Body of pancreas (tissue), 4 donors: ENCODE data around the gene NT5DC3. TPM values are rescaled to one million over a fixed set of nuclear protein-coding genes. Genes with fewer than 3 reads are reported as not detected.
A peak's percentile ranks its signal among the peaks of the same experiment; 100 is the strongest.

Source experiments
- ATAC-seq: fragments of 150-250 bp; one replicate; pipeline ENCODE4 v1.9.1; 2016
- DNase-seq, 4 donors: peaks; one replicate each; pipeline ENCODE4 v3.0.0-alpha.2; 2019
- H3K27ac ChIP-seq, 4 donors: fragments of 200-600 bp; sonication (generic); 1 replicate in 3 of 4; 2 replicates in 1 of 4; pipeline versions ENCODE4 v1.5.1 to v1.6.1; 2016 to 2019; ENCODE audit warnings: mild to moderate bottlenecking in 1 of 4, mixed read lengths in 1 of 4, moderate library complexity in 1 of 4
- H3K27me3 ChIP-seq, 2 donors: fragments of 200-600 bp; sonication (generic); one replicate each; pipeline ENCODE4 v1.6.0; 2016; ENCODE audit warnings: mild to moderate bottlenecking in 1 of 2
- H3K36me3 ChIP-seq, 2 donors: fragments of 200-600 bp; sonication (generic); replicated peaks in 1 of 2; 2 replicates each; pipeline ENCODE4 v1.5.1; 2016; ENCODE audit warnings: low read depth in 2 of 2; ENCODE audit not compliant: insufficient read depth in 1 of 2
- H3K4me1 ChIP-seq: fragments of 200-600 bp; sonication (generic); one replicate; pipeline ENCODE4 v1.6.0; 2016
- H3K4me3 ChIP-seq, 2 donors: fragments of 200-600 bp; sonication (generic); 1 replicate in 1 of 2; 2 replicates in 1 of 2; pipeline ENCODE4 v1.5.1; 2016 to 2019
- H3K9me3 ChIP-seq, 3 donors: fragments of 200-600 bp; sonication (generic); 1 replicate in 2 of 3; 2 replicates in 1 of 3; pipeline ENCODE4 v1.5.1; 2016
- POLR2A ChIP-seq, 3 donors: fragments of 450-650 bp; IDR thresholded peaks; one replicate each; pipeline ENCODE4 v1.6.1; 2016; ENCODE audit warnings: antibody characterized with exemption in 3 of 3, mild to moderate bottlenecking in 2 of 3
- WGBS, 2 donors: methylation state at CpG; one replicate each; pipeline ENCODE4 v1.1.5; 2017; 5-methylcytosine and 5-hydroxymethylcytosine counted together
- intact Hi-C: fragments of 100-400 bp; cut with DNase I; formaldehyde crosslinking; loops from one replicate; pipeline ENCODE4 v1.15.1; 2023
- total RNA-seq, 2 donors: library from RNA; depleted of rRNA; stranded (reverse); fragments of >200 nt; gene quantifications; one replicate each; pipeline ENCODE4 v1.1.0, GENCODE V29; 2016
- TF ChIP-seq, protein P1 (sequence below), 7 experiments: fragments of 450-650 bp in 4 of 7; fragments of 200-600 bp in 3 of 7; sonication (generic) in 3 of 7; IDR thresholded peaks; one replicate each; pipeline ENCODE4 v1.5.1; 2016 to 2019; ENCODE audit warnings: antibody characterized with exemption in 7 of 7

NT5DC3 gene
- total RNA-seq, 2 donors from 2014 or later, result 5.2 to 14.5 TPM

GRCh38 chr12:103779410-103780092, 61.5 kb downstream of the NT5DC3 start:
- no peak for DNase-seq
- Histone ChIP-seq H3K4me3 (no peak overlapping the region), H3K4me1 (peaks cover 16% of the 10 kb centered on the region), H3K9me3 (no peaks in the 10 kb centered on the region), H3K27me3 (no peaks in the 10 kb centered on the region), H3K36me3 (peaks cover 0 to 5% of the 10 kb centered on the region in 2 donors), H3K27ac (no peak overlapping the region)
- TF ChIP-seq POLR2A (IDR thresholded peaks at IDR 0.05), result no peak
- TF ChIP-seq, protein P1, sequence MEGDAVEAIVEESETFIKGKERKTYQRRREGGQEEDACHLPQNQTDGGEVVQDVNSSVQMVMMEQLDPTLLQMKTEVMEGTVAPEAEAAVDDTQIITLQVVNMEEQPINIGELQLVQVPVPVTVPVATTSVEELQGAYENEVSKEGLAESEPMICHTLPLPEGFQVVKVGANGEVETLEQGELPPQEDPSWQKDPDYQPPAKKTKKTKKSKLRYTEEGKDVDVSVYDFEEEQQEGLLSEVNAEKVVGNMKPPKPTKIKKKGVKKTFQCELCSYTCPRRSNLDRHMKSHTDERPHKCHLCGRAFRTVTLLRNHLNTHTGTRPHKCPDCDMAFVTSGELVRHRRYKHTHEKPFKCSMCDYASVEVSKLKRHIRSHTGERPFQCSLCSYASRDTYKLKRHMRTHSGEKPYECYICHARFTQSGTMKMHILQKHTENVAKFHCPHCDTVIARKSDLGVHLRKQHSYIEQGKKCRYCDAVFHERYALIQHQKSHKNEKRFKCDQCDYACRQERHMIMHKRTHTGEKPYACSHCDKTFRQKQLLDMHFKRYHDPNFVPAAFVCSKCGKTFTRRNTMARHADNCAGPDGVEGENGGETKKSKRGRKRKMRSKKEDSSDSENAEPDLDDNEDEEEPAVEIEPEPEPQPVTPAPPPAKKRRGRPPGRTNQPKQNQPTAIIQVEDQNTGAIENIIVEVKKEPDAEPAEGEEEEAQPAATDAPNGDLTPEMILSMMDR (IDR thresholded peaks at IDR 0.05), result no peak
- intact Hi-C loops, result loop anchor here (10.0 kb wide), 1 partner anchor 85 kb away; no protein-coding TSS in a partner anchor
- no peak for ATAC-seq
- 85 to 88% methylated on average over 7 of the region's 7 CpGs for WGBS, 2 donors

GRCh38 chr12:103778781-103779180, 62.3 kb downstream of the NT5DC3 start:
- no peak for ATAC-seq
- no peak for TF ChIP-seq POLR2A (IDR thresholded peaks at IDR 0.05)
- TF ChIP-seq, protein P1 (IDR thresholded peaks at IDR 0.05), result no peak
- DNase-seq, result no peak
- intact Hi-C loops, result no loop called here
- no peaks in the 10 kb centered on the region for H3K27me3 ChIP-seq
- H3K36me3 ChIP-seq, result peaks cover 0 to 5% of the 10 kb centered on the region in 2 donors
- H3K27ac ChIP-seq, result no peak overlapping the region
- H3K4me1 ChIP-seq, result peaks cover 12% of the 10 kb centered on the region
- WGBS, 2 donors, result 73 to 85% methylated on average over 6 of the region's 6 CpGs
- no peaks in the 10 kb centered on the region for H3K9me3 ChIP-seq
- H3K4me3 ChIP-seq, result no peak overlapping the region

GRCh38 chr12:103774977-103775560, 66.0 kb downstream of the NT5DC3 start:
- H3K4me3 ChIP-seq, result no peak overlapping the region
- intact Hi-C loops, result no loop called here
- no peak for TF ChIP-seq POLR2A (IDR thresholded peaks at IDR 0.05)
- TF ChIP-seq, protein P1 (IDR thresholded peaks at IDR 0.05), result no peak
- no peaks in the 10 kb centered on the region for H3K9me3 ChIP-seq
- DNase-seq (peak in 3 of 4 donors; percentile 27 to 56 (median 43)), ATAC-seq (peak; percentile 77)
- peaks cover 17% of the 10 kb centered on the region for H3K4me1 ChIP-seq
- peak overlapping the region in 3 of 4 donors; percentile 1 to 37 (median 6) for H3K27ac ChIP-seq
- WGBS, 2 donors, result 47 to 67% methylated on average over 10 of the region's 10 CpGs
- no peaks in the 10 kb centered on the region for H3K27me3 ChIP-seq
- H3K36me3 ChIP-seq, result peaks cover 0 to 3% of the 10 kb centered on the region in 2 donors

GRCh38 chr12:103773109-103773910, 67.7 kb downstream of the NT5DC3 start:
- TF ChIP-seq, protein P1 (IDR thresholded peaks at IDR 0.05), result no peak
- TF ChIP-seq POLR2A (IDR thresholded peaks at IDR 0.05), result no peak
- H3K4me1 ChIP-seq, result peaks cover 17% of the 10 kb centered on the region
- intact Hi-C loops, result no loop called here
- no peak for DNase-seq
- whole genome bisulfite sequencing, 2 donors, result 68 to 75% methylated on average over 3 to 4 of the region's 4 CpGs
- H3K4me3 ChIP-seq, result no peak overlapping the region
- ATAC-seq, result no peak
- H3K9me3 ChIP-seq, result no peaks in the 10 kb centered on the region
- H3K27ac ChIP-seq, result no peak overlapping the region
- no peaks in the 10 kb centered on the region for H3K27me3 ChIP-seq
- H3K36me3 ChIP-seq, result peaks cover 0 to 3% of the 10 kb centered on the region in 2 donors
